IMR-90 (cell line): ENCODE measurements around the gene TPST1. TPM values are rescaled to one million over a fixed set of nuclear protein-coding genes. Genes with fewer than 3 reads are reported as not detected.
A peak's percentile ranks its signal among the peaks of the same experiment; 100 is the strongest.
"Not testable (repeated sequence)": the region's sequence is repeated elsewhere in the genome, so short reads cannot be mapped to it uniquely, and the experiment has no call there.

Experiments
- ATAC-seq: fragments of 200-7000 bp; cut with Tn5 transposase; 2 replicates; pipeline ENCODE4 v1.9.1; 2020; ENCODE audit warnings: low read depth, mild to moderate bottlenecking, moderate library complexity
- BruUV-seq: library from RNA; stranded (reverse); fragments of 400-500 nt; replicated peaks from 2 replicates; lab custom pipeline; 2021; lab: Mats Ljungman, UMichigan
- CTCF ChIA-PET: fragments of 300-600 bp; formaldehyde crosslinking; extraction: SDS; loops from one replicate; lab custom pipeline; 2021; ENCODE audit warnings: antibody characterized with exemption; lab: Yijun Ruan, JAX
- POLR2A ChIA-PET: fragments of 300-600 bp; sonication (Branson Sonifier 250); formaldehyde crosslinking; loops from one replicate; lab custom pipeline; 2022; ENCODE audit warnings: antibody characterized with exemption; ENCODE audit not compliant: unreplicated experiment; lab: Charles Lee
- DNase-seq: peaks from one replicate; pipeline ENCODE4 v3.0.0; 2013
- H2AFZ ChIP-seq: replicated peaks from 2 replicates; pipeline ENCODE3; 2013; ENCODE audit warnings: low read length, mild to moderate bottlenecking; ENCODE audit not compliant: poor library complexity
- H2AK5ac ChIP-seq: 2 replicates; pipeline ENCODE4 v1.6.1; 2013; ENCODE audit warnings: low read depth, low read length, inconsistent platforms
- H2AK9ac ChIP-seq: replicated peaks from 2 replicates; pipeline ENCODE3; 2013; ENCODE audit warnings: mild to moderate bottlenecking, low read depth, low read length, moderate library complexity; ENCODE audit not compliant: poor library complexity
- H2BK120ac ChIP-seq: 2 replicates; pipeline ENCODE4 v1.6.1; 2013; ENCODE audit warnings: low read depth, low read length, inconsistent platforms
- H2BK15ac ChIP-seq: 3 replicates; pipeline ENCODE4 v1.6.1; 2013; ENCODE audit warnings: low read depth, low read length, inconsistent platforms
- H2BK20ac ChIP-seq: 2 replicates; pipeline ENCODE4 v1.6.1; 2013; ENCODE audit warnings: low read depth, mild to moderate bottlenecking, inconsistent platforms, low read length, moderate library complexity
- H2BK5ac ChIP-seq: 2 replicates; pipeline ENCODE4 v1.6.1; 2013; ENCODE audit warnings: mild to moderate bottlenecking, low read depth, low read length, inconsistent platforms; ENCODE audit not compliant: poor library complexity, severe bottlenecking
- H3K14ac ChIP-seq: replicated peaks from 2 replicates; pipeline ENCODE4 v1.6.1; 2013; ENCODE audit warnings: low read depth, low read length, inconsistent platforms
- H3K18ac ChIP-seq: 2 replicates; pipeline ENCODE4 v1.6.1; 2013; ENCODE audit warnings: low read depth, low read length, control low read depth
- H3K23ac ChIP-seq: 2 replicates; pipeline ENCODE4 v1.6.1; 2013; ENCODE audit warnings: low read depth, low read length, inconsistent platforms
- H3K27ac ChIP-seq: 2 replicates; pipeline ENCODE4 v1.5.1; 2013; ENCODE audit warnings: mild to moderate bottlenecking, control low read depth, low read length; ENCODE audit not compliant: insufficient read depth
- H3K27me3 ChIP-seq: 2 replicates; pipeline ENCODE4 v1.6.1; 2013; ENCODE audit warnings: low read length; ENCODE audit not compliant: control insufficient read depth, insufficient read depth
- H3K36me3 ChIP-seq: 2 replicates; pipeline ENCODE4 v1.6.1; 2013; ENCODE audit warnings: low read length, mixed read lengths; ENCODE audit not compliant: control insufficient read depth, insufficient read depth
- H3K4ac ChIP-seq: 2 replicates; pipeline ENCODE4 v1.6.1; 2013; ENCODE audit warnings: low read depth, low read length, inconsistent platforms
- H3K4me1 ChIP-seq: 2 replicates; pipeline ENCODE4 v1.6.1; 2013; ENCODE audit warnings: low read length, mixed read lengths; ENCODE audit not compliant: control insufficient read depth, insufficient read depth
- H3K4me2 ChIP-seq: 2 replicates; pipeline ENCODE4 v1.6.1; 2013; ENCODE audit warnings: low read depth, mild to moderate bottlenecking, control low read depth, low read length, moderate library complexity
- H3K4me3 ChIP-seq: 2 replicates; pipeline ENCODE4 v1.5.1; 2013; ENCODE audit warnings: low read depth, mild to moderate bottlenecking, control low read depth, low read length, moderate library complexity; ENCODE audit not compliant: insufficient read depth
- H3K56ac ChIP-seq: 2 replicates; pipeline ENCODE4 v1.6.1; 2013; ENCODE audit warnings: low read length, inconsistent platforms; ENCODE audit not compliant: insufficient read depth; ENCODE audit errors: extremely low read depth
- H3K79me1 ChIP-seq, 2 experiments: 2 replicates each; pipeline ENCODE4 v1.6.1; 2013; ENCODE audit warnings: low read length in 2 of 2, inconsistent platforms in 1 of 2, low read depth in 1 of 2
- H3K9ac ChIP-seq: 2 replicates; pipeline ENCODE4 v1.6.1; 2013; ENCODE audit warnings: low read depth, low read length, control low read depth
- H3K9me1 ChIP-seq: 2 replicates; pipeline ENCODE4 v1.6.1; 2013; ENCODE audit warnings: low read length, inconsistent platforms; ENCODE audit not compliant: insufficient read depth
- H3K9me3 ChIP-seq: 2 replicates; pipeline ENCODE4 v1.6.1; 2013; ENCODE audit warnings: low read length; ENCODE audit not compliant: control insufficient read depth, insufficient read depth
- H4K20me1 ChIP-seq: 2 replicates; pipeline ENCODE4 v1.6.1; 2013; ENCODE audit warnings: low read length, inconsistent platforms; ENCODE audit not compliant: insufficient read depth
- H4K5ac ChIP-seq: 2 replicates; pipeline ENCODE4 v1.6.1; 2013; ENCODE audit warnings: mild to moderate bottlenecking, low read depth, low read length, control low read depth
- H4K8ac ChIP-seq, 2 experiments: 2 replicates each; pipeline ENCODE4 v1.6.1; 2013; ENCODE audit warnings: low read depth in 2 of 2, low read length in 2 of 2, control low read depth in 1 of 2, inconsistent platforms in 1 of 2
- H4K91ac ChIP-seq: 2 replicates; pipeline ENCODE4 v1.6.1; 2013; ENCODE audit warnings: low read depth, low read length, inconsistent platforms; ENCODE audit not compliant: insufficient read depth
- WGBS, 2 experiments: methylation state at CpG; one replicate each; pipeline versions ENCODE4 v1.1.5 to v1.1.7; 2013; ENCODE audit warnings: missing lambda C conversion rate in 2 of 2; ENCODE audit not compliant: insufficient read length in 1 of 2; ENCODE audit errors: extremely low coverage in 2 of 2; 5-methylcytosine and 5-hydroxymethylcytosine counted together
- dilution Hi-C: fragments of 300-500 bp; cut with HindIII; formaldehyde crosslinking; loops from one replicate; pipeline ENCODE4 v1.14.3; 2018; ENCODE audit warnings: low sequenced_read_pairs; ENCODE audit not compliant: unreplicated experiment
- in situ Hi-C: fragments of 300-500 bp; cut with MboI; formaldehyde crosslinking; loops from 3 replicates; pipeline ENCODE4 v1.14.3; 2019; ENCODE audit warnings: low sequenced_read_pairs, inconsistent platforms, mixed read lengths
- intact Hi-C: fragments of 100-400 bp; cut with micrococcal nuclease; formaldehyde crosslinking; loops from 2 replicates; pipeline ENCODE4 v1.10.0; 2022
- polyA plus RNA-seq, 3 experiments: library from polyadenylated mRNA; depleted of rRNA; stranded (reverse); fragments of >200 nt; gene quantifications; 2 replicates each; pipeline ENCODE4 v1.2.3, GENCODE V29; 2012; ENCODE audit warnings: low replicate concordance in 1 of 3
- total RNA-seq: library from RNA; depleted of rRNA; stranded (reverse); fragments of >200 nt; gene quantifications from 2 replicates; pipeline ENCODE4 v1.2.3, GENCODE V29; 2012

The TPST1 gene
- total and polyA plus RNA-seq, 2 of the 4 experiments (the other 2 are of a cell fraction) = 37.7 to 58.6 TPM

- intact Hi-C loops, H3K9me3 ChIP-seq, ATAC-seq, H2BK15ac ChIP-seq, H3K4me1 ChIP-seq, H3K79me1 ChIP-seq, H2AK9ac ChIP-seq, H3K18ac ChIP-seq, H4K8ac ChIP-seq, H2AFZ ChIP-seq, BruUV-seq, H3K4me2 ChIP-seq, H3K23ac ChIP-seq, H3K56ac ChIP-seq, H4K91ac ChIP-seq, H2BK120ac ChIP-seq, dilution Hi-C loops, DNase-seq, in situ Hi-C loops, H3K27me3 ChIP-seq, H3K36me3 ChIP-seq, H3K14ac ChIP-seq, POLR2A ChIA-PET, H2BK20ac ChIP-seq, H2BK5ac ChIP-seq, H3K9me1 ChIP-seq, H3K27ac ChIP-seq, H4K20me1 ChIP-seq, H3K4ac ChIP-seq, H3K9ac ChIP-seq, H4K5ac ChIP-seq, H3K4me3 ChIP-seq: not testable (repeated sequence)
- CTCF ChIA-PET = interaction anchor here (0.6 kb wide), 2 partner anchors 102 to 260 kb away, joined by 5 to 6 read pairs; no protein-coding TSS in a partner anchor
- H2AK5ac ChIP-seq = peak overlapping the region; percentile 65; the same call in 1 of the 2 replicates
- no CpG with 5 or more reads among the region's 5 CpGs for WGBS, 2 experiments
These were observed 193.7 kb downstream of the TPST1 start for GRCh38 chr7:66398841-66399240.
